ENCODE results near the gene SEPSECS.

SEPSECS gene

GRCh38 chr4:25155947-25156346 lies 4.3 kb downstream of the SEPSECS start:
- DNase-seq (ENCODE audit: low read depth), result no peak

- DNase-seq (ENCODE audit: low read depth), result no peak
These were observed 5.5 kb downstream of the SEPSECS start for GRCh38 chr4:25154594-25155265.

DNA sequence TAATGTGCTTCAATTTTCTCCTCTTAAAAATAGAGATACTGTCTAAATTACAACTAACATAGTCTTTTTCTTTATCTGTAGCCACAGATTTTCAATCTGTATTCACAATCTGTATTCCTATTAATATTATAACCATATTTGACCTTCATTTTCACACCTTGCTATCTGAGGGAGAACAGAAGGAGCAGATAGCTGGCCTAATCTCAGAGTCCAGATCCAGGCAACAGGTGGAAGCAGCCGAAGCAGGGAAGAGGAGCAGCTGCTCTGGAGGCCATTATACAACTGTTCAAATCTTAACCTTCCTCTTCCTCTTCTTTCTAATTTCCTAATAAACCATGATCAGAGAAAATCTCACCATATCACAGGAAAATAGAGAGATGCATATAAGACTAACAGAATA lies 14.2 kb downstream of the SEPSECS start:
- DNase-seq (ENCODE audit: low read depth), result no peak

GRCh38 chr4:25144870-25145481 lies 15.3 kb downstream of the SEPSECS start:
- DNase-seq (ENCODE audit: low read depth), result no peak

DNA sequence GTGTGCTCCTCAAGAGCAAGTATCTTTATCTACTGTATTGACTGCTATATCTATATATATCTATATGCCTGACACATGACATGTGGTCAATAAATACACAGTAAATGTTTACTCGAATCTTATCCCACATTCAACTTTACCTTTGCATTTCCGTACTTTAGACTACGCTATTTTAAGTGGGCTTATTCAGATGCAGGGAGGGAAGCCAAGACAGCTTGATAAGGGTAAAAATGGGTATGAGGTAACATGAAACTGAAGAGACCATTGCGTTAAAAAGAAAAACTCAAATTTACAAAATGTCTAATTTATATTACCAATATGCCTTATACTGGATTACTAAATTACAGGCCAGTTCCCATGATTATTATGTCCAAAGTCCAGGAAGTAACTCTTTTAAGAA lies 17.8 kb downstream of the SEPSECS start:
- no peak for DNase-seq (ENCODE audit: low read depth)

DNA sequence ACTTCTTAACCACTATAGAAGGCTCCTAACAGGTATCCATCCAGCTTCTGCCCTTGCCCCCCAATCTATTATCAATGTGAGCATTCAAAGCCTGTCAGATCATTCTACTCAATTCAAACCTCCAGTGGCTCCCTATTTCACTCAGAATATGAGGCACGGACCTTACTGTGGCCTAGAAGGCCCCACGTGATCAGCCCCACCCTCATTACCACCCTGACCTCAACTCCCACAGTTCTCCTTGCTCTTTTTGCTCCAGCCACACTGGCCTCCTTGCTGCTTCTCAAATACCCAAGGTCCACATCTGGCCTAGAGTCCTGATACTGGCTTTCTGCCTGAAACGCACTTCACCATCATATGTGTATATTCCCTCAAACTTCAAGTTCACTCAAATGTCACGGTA lies 18.7 kb downstream of the SEPSECS start:
- no peak for DNase-seq (ENCODE audit: low read depth)

- no peak for DNase-seq (ENCODE audit: low read depth)
These were observed 27.1 kb downstream of the SEPSECS start for GRCh38 chr4:25133132-25133531.

GRCh38 chr4:25131926-25132325 lies 28.3 kb downstream of the SEPSECS start:
- DNase-seq (ENCODE audit: low read depth), result no peak

- no peak for DNase-seq (ENCODE audit: low read depth)
These were observed 28.9 kb downstream of the SEPSECS start for GRCh38 chr4:25131381-25131780.

DNA sequence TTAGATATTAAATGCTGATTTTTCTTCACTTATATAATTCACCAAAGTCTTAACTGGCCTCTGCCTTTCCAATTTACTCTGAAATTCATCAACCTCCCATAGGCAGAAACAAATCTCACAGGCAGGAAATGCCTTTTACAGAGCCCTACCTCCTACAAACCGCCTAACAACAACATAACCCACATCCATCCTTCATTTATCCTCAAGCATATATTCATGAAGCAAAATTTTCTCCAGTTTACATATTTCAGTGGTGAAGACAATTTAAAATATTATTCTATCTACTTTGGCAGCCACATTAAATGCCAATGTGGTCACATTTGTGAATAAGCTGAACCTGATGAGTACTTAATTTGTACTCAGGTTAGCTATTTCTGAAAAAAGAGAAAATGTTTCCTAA lies 30.3 kb downstream of the SEPSECS start:
- DNase-seq (ENCODE audit: low read depth), result no peak

DNA sequence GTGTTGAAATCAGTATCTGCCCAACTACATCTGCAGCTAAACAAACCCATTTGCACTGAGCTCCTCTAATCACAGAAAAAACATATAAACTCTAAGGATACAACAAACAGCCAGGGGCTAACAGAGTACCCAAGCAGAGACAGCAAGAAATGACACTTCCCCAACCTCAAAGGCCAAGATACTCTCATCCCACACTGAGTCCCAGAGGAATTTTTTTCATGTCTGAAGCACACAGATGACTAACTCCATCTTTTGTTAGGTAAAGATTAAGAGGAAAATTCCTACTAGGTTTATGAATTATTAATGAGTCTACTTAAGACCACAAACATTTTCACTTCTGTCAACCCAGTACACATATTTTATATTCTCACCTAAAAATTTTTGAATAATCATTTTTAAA lies 31.6 kb downstream of the SEPSECS start:
- no peak for DNase-seq (ENCODE audit: low read depth)

- no peak for DNase-seq (ENCODE audit: low read depth)
These were observed 37.0 kb downstream of the SEPSECS start for GRCh38 chr4:25123236-25123635.

DNA sequence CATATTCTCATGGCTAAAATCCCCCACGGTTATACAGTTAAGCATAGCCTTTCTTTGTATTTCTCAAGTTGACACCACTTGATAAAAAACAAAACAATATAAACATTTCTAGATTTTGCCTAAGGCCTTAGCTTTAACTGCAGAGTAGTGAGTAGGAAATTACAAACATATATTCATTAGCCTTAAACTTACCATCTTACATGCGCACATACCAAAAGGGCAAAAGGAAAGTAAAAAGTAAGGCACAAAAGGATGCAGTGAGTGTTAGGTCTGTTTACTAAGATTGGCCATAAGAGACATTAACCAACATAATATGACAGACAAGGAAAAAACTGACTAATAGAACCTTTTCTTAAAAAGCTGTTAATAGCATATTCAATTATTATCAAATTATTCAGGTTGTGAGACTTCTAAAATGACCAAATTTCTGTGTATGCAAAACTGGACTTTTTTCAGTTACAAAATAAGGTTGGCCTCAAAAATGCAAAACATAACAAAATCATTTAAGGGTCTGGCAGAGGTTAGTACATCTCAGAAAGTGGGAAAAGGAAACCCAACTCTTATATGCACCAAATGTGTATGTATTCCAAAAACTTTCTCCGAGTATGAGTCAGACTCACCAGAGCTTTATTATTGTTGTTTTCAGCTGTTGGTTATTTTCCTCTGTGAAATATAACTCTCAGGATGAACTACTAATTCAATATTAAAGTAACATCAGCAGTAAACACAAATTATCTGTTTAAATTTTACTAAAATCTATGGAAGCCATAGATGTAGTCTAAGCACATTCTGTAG lies 39.9 kb downstream of the SEPSECS start:
- DNase-seq (ENCODE audit: low read depth), result no peak

- DNase-seq (ENCODE audit: low read depth), result no peak
These were observed 42.4 kb downstream of the SEPSECS start for GRCh38 chr4:25117716-25118472.

GRCh38 chr4:25117274-25117673 lies 43.0 kb downstream of the SEPSECS start:
- no peak for DNase-seq (ENCODE audit: low read depth)

DNA sequence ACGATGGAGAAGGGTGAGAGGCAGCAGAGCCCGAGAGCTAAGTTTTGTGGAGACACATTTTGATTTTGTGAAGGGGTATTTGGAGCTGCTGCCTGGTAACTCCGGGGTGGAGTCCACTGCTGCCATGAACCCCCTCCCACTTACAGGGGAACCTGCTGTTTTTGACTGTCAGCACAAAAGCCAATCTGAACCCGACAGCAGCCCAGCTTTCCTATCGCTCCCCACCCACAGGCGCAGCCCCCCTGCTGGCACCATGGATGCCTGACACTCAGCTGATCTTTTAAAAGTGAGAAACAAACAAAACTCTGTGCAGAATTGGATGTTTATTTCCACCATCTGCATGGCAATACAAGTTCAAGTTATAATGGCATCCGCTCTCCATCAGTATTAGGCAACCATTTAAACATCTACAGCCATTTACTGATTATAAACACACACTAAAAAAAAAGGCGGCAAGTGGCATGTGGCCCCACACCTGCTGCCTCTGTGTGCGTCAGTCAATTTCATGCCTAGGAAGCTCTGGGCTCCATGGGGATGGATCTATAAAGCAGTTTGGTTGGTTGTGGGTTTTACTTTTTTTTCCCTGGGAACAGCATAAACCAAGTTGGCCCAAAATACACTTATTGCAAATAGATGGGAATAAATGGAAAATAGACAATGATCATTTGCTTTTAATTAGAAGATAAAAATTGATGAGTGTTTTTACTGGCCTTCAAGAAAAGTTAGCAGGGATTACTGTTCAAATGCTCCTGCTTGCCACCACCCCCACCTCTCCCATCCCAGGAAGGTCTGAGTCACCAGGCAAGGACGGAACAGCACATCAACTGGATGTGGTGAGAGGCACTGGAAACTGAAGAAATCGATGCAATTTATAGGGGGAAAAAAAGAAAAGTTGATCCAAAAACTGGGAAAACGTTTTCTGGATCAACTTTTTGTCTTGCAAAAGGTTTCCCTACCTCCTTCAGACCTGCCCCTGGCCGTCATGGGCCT lies 46.0 kb downstream of the SEPSECS start:
- DNase-seq (ENCODE audit: low read depth), result no peak

DNA sequence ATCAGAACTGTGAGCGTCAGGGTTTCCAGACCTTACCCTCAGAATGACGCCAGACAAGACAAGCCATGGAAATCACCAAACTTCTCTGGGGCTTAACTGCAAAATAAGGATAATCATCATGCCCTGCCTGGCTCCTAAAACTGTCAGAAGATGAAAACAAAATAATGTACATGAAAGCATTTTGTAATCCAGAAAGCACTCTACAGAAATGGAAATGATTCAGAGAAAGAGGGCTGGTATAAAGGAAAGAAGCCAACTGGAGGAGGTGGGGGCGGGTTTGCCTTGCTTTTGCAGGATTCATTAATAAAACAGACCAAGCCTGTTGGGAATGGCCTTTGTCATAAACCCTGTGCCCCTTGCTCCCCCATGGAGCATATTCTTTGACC lies 47.3 kb downstream of the SEPSECS start:
- no peak for DNase-seq (ENCODE audit: low read depth)

DNA sequence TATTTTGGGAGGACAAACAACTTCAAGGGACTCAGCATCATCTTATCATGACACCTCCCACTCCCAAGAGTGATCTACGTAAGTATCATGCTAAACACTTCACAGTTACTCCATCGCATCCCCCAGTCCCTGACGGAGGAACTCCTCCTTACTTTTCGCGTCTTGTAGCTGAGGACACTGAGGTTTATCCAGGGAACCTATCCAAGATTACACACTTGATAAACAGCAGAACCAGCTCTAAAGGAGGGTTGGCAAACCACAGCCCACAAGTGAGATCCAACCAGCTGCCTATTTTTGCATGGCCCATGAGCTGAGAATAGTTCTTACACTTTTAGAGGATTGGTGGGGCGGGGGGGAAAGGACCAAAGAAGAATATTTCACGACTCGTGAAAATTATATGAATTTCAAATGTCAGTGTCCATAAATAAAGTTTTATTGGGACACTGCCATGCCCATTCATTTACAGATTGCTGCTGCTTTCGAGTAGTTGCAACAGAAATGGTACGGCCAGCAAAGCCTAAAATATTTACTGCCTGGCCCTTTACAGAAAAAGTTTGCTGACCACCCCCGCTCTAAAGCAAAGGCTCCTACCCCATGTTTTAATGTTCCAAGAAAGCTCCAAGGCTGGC lies 47.8 kb downstream of the SEPSECS start:
- no peak for DNase-seq (ENCODE audit: low read depth)

DNA sequence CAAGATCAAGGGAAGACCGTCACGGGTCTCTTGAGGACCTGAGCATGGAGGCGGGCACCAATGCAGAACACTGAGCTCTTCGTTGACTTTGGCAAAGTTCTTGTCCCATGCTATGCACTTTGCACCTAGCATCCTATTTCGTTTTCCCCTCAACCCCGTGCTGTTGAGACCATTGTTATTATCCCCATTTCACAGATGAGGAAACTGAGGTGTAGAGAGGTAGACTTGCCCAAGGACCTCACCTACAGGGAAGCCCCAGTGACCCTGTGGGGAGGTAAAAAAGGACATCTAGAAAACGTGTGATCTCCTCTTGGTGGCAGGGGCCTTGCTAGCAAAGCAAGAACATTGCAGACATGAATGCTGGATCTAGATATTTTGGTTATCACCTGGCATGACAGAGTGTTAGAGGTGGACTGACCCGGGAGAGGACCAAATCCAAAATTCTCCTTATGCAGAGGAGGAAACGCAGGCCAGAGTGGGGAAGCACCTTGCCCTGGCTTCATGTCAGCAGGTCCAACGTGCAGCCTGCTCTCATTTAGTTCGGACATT lies 48.5 kb downstream of the SEPSECS start:
- DNase-seq (ENCODE audit: low read depth), result no peak

DNA sequence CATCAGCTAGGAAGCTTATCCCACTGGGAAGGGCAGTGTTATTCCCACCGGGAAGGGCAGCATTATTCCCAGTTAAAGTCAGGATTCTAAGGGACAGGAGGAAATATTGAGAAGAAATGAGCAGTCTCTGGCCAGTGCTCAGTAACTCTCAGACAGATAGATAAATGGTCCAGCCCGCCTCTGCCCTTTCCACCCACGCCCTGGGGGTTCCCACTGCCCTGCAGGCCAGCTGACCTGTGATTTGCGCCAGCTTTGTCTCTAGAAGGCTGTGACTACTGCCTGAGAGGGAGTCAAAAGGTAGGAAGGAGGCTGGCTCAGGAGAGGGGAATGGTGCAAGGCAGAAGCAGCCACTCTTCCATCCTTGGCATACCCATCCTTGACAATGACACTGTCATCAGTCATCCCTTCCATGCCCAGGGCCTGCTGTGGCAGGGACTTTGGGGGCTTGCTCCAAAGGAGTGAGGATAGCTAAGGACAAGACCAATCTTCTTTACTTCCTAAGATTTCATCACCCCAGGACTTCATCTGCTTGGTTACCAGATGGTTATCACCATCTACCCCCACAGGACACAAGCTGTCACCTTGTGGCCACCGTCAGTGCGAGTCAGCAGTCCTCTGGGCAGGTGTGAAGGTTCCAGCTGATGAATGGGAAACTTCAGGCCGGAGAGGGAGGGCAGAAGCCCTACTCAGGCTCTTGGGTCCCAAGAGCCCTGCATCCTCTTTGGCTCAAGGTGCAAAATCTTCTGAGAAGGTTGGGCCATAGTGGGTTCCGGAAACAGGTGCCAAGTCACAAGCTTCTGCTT lies 49.5 kb downstream of the SEPSECS start:
- DNase-seq (ENCODE audit: low read depth), result no peak

Data from stimulated activated CD8-positive, alpha-beta memory T cell treated with anti-CD3 and anti-CD28 coated beads, Interleukin-12 subunit alpha, Interleukin-12 subunit beta, amount 100 ng/mL, for 1 hour (primary cell).